HG02885 (cell line): Measurements from ENCODE around the gene PRKCZ.

Experiments
- ATAC-seq: cut with Tn5 transposase; IDR thresholded peaks from one replicate; pipeline ENCODE4 v1.9.1; 2021; ENCODE audit warnings: mild to moderate bottlenecking; ENCODE audit not compliant: unreplicated experiment, poor library complexity

Gene PRKCZ

GRCh38 chr1:2044510-2045319 lies 5.5 kb upstream of the PRKCZ start:
- peak; percentile 46 for ATAC-seq

- no peak for ATAC-seq
These were observed 4.6 kb upstream of the PRKCZ start for GRCh38 chr1:2045468-2046173.

GRCh38 chr1:2046174-2046917 lies 3.9 kb upstream of the PRKCZ start:
- no peak for ATAC-seq

GRCh38 chr1:2046953-2047748 lies 3.1 kb upstream of the PRKCZ start:
- ATAC-seq: no peak

GRCh38 chr1:2047749-2048729 lies 2.2 kb upstream of the PRKCZ start:
- ATAC-seq: no peak

- no peak for ATAC-seq
These were observed 940 bp upstream of the PRKCZ start for GRCh38 chr1:2049225-2049717.

GRCh38 chr1:2050461-2050792 lies 216 bp downstream of the PRKCZ start:
- no peak for ATAC-seq

- ATAC-seq: no peak
These were observed 827 bp downstream of the PRKCZ start for GRCh38 chr1:2050793-2051682.

- no peak for ATAC-seq
These were observed 2.0 kb downstream of the PRKCZ start for GRCh38 chr1:2052054-2052679.

GRCh38 chr1:2052756-2053155 lies 2.5 kb downstream of the PRKCZ start:
- no peak for ATAC-seq

- ATAC-seq: no peak
These were observed 3.0 kb downstream of the PRKCZ start for GRCh38 chr1:2053217-2053616.

GRCh38 chr1:2053784-2054376 lies 3.7 kb downstream of the PRKCZ start:
- no peak for ATAC-seq

GRCh38 chr1:2054560-2054959 lies 4.3 kb downstream of the PRKCZ start:
- no peak for ATAC-seq

GRCh38 chr1:2055911-2056575 lies 5.8 kb downstream of the PRKCZ start:
- no peak for ATAC-seq

- ATAC-seq: no peak
These were observed 6.9 kb downstream of the PRKCZ start for GRCh38 chr1:2056955-2057590.

GRCh38 chr1:2059290-2059953 lies 9.2 kb downstream of the PRKCZ start:
- no peak for ATAC-seq
